HepG2 (cell line): Measurements from ENCODE around the gene MARCHF2. TPM values are rescaled to one million over a fixed set of nuclear protein-coding genes. Genes with fewer than 3 reads are reported as not detected.

Experiments used
- ATAC-seq: fragments of 200-7000 bp; cut with Tn5 transposase; 3 replicates; pipeline ENCODE4 v1.9.1; 2020; ENCODE audit warnings: mild to moderate bottlenecking, moderate library complexity
- BruUV-seq: library from RNA; stranded (reverse); fragments of 400-500 nt; replicated peaks from 2 replicates; lab custom pipeline; 2021; lab: Mats Ljungman, UMichigan
- CTCF ChIA-PET: fragments of 300-600 bp; formaldehyde crosslinking; extraction: SDS; loops from one replicate; lab custom pipeline; 2021; ENCODE audit warnings: low total read pairs, inconsistent platforms, low intra/inter-chr PET ratio; lab: Yijun Ruan, JAX
- POLR2A ChIA-PET: fragments of 350-600 bp; sonication (Branson Sonifier 250); formaldehyde crosslinking; loops from one replicate; lab custom pipeline; 2020; ENCODE audit warnings: antibody characterized with exemption, inconsistent platforms; lab: Yijun Ruan, JAX
- DNase-seq: peaks from one replicate; pipeline ENCODE4 v3.0.0-alpha.2; 2015; ENCODE audit warnings: low spot score
- FAIRE-seq: peaks from 3 replicates; lab custom pipeline; 2011; peaks lifted over from hg19 to GRCh38; lab: Jason Lieb, UNC
- H2AFZ ChIP-seq: one replicate; pipeline ENCODE4 v1.6.1; 2011; ENCODE audit warnings: low read length, inconsistent platforms
- H3K27ac ChIP-seq: fragments of 300-600 bp; 3 replicates; pipeline ENCODE4 v1.8.0; 2011; ENCODE audit warnings: mixed run types, mild to moderate bottlenecking, mixed read lengths, low read length, inconsistent platforms; ENCODE audit not compliant: insufficient read depth; ENCODE audit errors: extremely low read length
- H3K27me3 ChIP-seq, 2 experiments: fragments of 200-600 bp in 1 of 2; 2 replicates in 1 of 2; 3 replicates in 1 of 2; pipeline versions ENCODE4 v1.6.0 to v1.8.0; 2011; ENCODE audit warnings: low read length in 2 of 2, mild to moderate bottlenecking in 2 of 2, moderate library complexity in 2 of 2, inconsistent platforms in 1 of 2; ENCODE audit not compliant: insufficient read depth in 2 of 2, control insufficient read depth in 1 of 2
- H3K36me3 ChIP-seq, 2 experiments: fragments of 200-600 bp in 1 of 2; replicated peaks in 1 of 2; 2 replicates in 1 of 2; 3 replicates in 1 of 2; pipeline versions ENCODE4 v1.5.1 to v1.8.0; 2011; ENCODE audit warnings: low read length in 2 of 2, inconsistent platforms in 1 of 2; ENCODE audit not compliant: insufficient read depth in 2 of 2, control insufficient read depth in 1 of 2
- H3K4me1 ChIP-seq: 2 replicates; pipeline ENCODE4 v1.5.1; 2012; ENCODE audit warnings: low read length, inconsistent platforms; ENCODE audit not compliant: insufficient read depth
- H3K4me2 ChIP-seq: 2 replicates; pipeline ENCODE4 v1.6.0; 2011; ENCODE audit warnings: low read depth, low read length, inconsistent platforms
- H3K4me3 ChIP-seq, 3 experiments: fragments of 200-600 bp in 1 of 3; sonication (generic), shearing (Covaris generic) in 1 of 3; replicated peaks in 1 of 3; 2 replicates each; pipeline ENCODE4 v1.5.1; 2011 to 2016; ENCODE audit warnings: low read length in 3 of 3, inconsistent platforms in 2 of 3, low read depth in 2 of 3, mild to moderate bottlenecking in 2 of 3, control low read depth in 1 of 3, mixed read lengths in 1 of 3; ENCODE audit not compliant: insufficient read depth in 1 of 3
- H3K79me2 ChIP-seq: one replicate; pipeline ENCODE4 v1.6.1; 2011; ENCODE audit warnings: low read length, inconsistent platforms; ENCODE audit not compliant: insufficient read depth
- H3K9ac ChIP-seq: 2 replicates; pipeline ENCODE4 v1.6.0; 2011; ENCODE audit warnings: mild to moderate bottlenecking, low read depth, low read length, inconsistent platforms; ENCODE audit not compliant: insufficient read depth
- H3K9me3 ChIP-seq: 2 replicates; pipeline ENCODE4 v1.5.1; 2012; ENCODE audit warnings: mild to moderate bottlenecking, low read length
- H4K20me1 ChIP-seq: 2 replicates; pipeline ENCODE4 v1.6.0; 2011; ENCODE audit warnings: inconsistent platforms, mild to moderate bottlenecking, low read length, moderate library complexity; ENCODE audit not compliant: insufficient read depth
- ADNP ChIP-seq: sonication (generic); formaldehyde crosslinking; IDR thresholded peaks from 2 replicates; pipeline ENCODE4 v1.4.0; 2020; ENCODE audit warnings: missing genetic modification reagents
- CEBPB ChIP-seq: IDR thresholded peaks from 2 replicates; pipeline ENCODE4 v1.6.1; 2011; ENCODE audit warnings: low read depth, low read length, improper control_type of control experiment, borderline replicate concordance
- CEBPG ChIP-seq: IDR thresholded peaks from 2 replicates; pipeline ENCODE4 v1.6.1; 2016
- HNF4A ChIP-seq: sonication (generic); formaldehyde crosslinking; IDR thresholded peaks from 2 replicates; pipeline ENCODE4 v1.4.0; 2020; ENCODE audit warnings: missing genetic modification reagents
- MAX ChIP-seq: IDR thresholded peaks from 2 replicates; pipeline ENCODE4 v1.6.1; 2012; ENCODE audit warnings: inconsistent platforms
- NR2F6 ChIP-seq, 2 experiments: IDR thresholded peaks; 2 replicates each; pipeline ENCODE4 v1.6.1; 2016; ENCODE audit warnings: antibody characterized with exemption in 1 of 2, mild to moderate bottlenecking in 1 of 2
- PLRG1 ChIP-seq: fragments of 450-650 bp; conservative IDR thresholded peaks from 2 replicates; pipeline ENCODE4 v1.6.1; 2016
- PTBP1 ChIP-seq: fragments of 200-400 bp; formaldehyde crosslinking; IDR thresholded peaks from 2 replicates; pipeline ENCODE4 v1.6.1; 2018; ENCODE audit warnings: low read length, low read depth; ENCODE audit not compliant: poor library complexity, severe bottlenecking
- RAD21 ChIP-seq: fragments of 450-650 bp; formaldehyde crosslinking; IDR thresholded peaks from 2 replicates; pipeline ENCODE4 v1.5.0; 2020; ENCODE audit warnings: mild to moderate bottlenecking
- RARA ChIP-seq: IDR thresholded peaks from 2 replicates; pipeline ENCODE4 v1.6.1; 2016; ENCODE audit warnings: missing genetic modification reagents, missing compliant biosample characterization
- SAFB2 ChIP-seq: sonication (generic); formaldehyde crosslinking; IDR thresholded peaks from 2 replicates; pipeline ENCODE4 v1.5.1; 2020; ENCODE audit warnings: missing genetic modification reagents, low read depth, mild to moderate bottlenecking, borderline replicate concordance
- SIX1 ChIP-seq: sonication (generic); formaldehyde crosslinking; IDR thresholded peaks from 2 replicates; pipeline ENCODE4 v1.4.0; 2020; ENCODE audit warnings: missing genetic modification reagents, borderline replicate concordance
- SKI ChIP-seq: fragments of 450-650 bp; IDR thresholded peaks from one replicate; pipeline ENCODE4 v1.6.1; 2018; ENCODE audit warnings: mild to moderate bottlenecking; ENCODE audit not compliant: partially characterized antibody
- SMAD1 ChIP-seq: sonication (generic); formaldehyde crosslinking; IDR thresholded peaks from 2 replicates; pipeline ENCODE4 v1.4.0; 2020; ENCODE audit warnings: missing genetic modification reagents, low read depth, mild to moderate bottlenecking, borderline replicate concordance
- TEAD3 ChIP-seq: optimal IDR thresholded peaks from 2 replicates; pipeline ENCODE3; 2016; ENCODE audit warnings: borderline replicate concordance
- TRAFD1 ChIP-seq: sonication (generic); formaldehyde crosslinking; IDR thresholded peaks from 2 replicates; pipeline ENCODE4 v1.5.1; 2020; ENCODE audit warnings: missing genetic modification reagents, mild to moderate bottlenecking, borderline replicate concordance
- ZNF124 ChIP-seq: sonication (generic); formaldehyde crosslinking; IDR thresholded peaks from 2 replicates; pipeline ENCODE4 v1.4.0; 2020; ENCODE audit warnings: missing genetic modification reagents
- ZNF337 ChIP-seq: sonication (generic); formaldehyde crosslinking; IDR thresholded peaks from 2 replicates; pipeline ENCODE4 v1.5.1; 2020; ENCODE audit warnings: missing genetic modification reagents, low read depth, mild to moderate bottlenecking, borderline replicate concordance
- ZNF572 ChIP-seq: sonication (generic); formaldehyde crosslinking; IDR thresholded peaks from 2 replicates; pipeline ENCODE4 v1.5.1; 2020; ENCODE audit warnings: mild to moderate bottlenecking, missing genetic modification reagents
- ZNF614 ChIP-seq: IDR thresholded peaks from 2 replicates; pipeline ENCODE4 v1.6.1; 2018; ENCODE audit warnings: missing biosample characterization, missing genetic modification reagents, inconsistent platforms, borderline replicate concordance
- ZNF619 ChIP-seq: sonication (generic); formaldehyde crosslinking; IDR thresholded peaks from 2 replicates; pipeline ENCODE4 v1.4.0; 2020; ENCODE audit warnings: mild to moderate bottlenecking, missing genetic modification reagents
- ZNF775 ChIP-seq: sonication (generic); formaldehyde crosslinking; IDR thresholded peaks from 2 replicates; pipeline ENCODE4 v1.4.0; 2020; ENCODE audit warnings: missing genetic modification reagents, mild to moderate bottlenecking, moderate library complexity, borderline replicate concordance
- ZXDC ChIP-seq: sonication (generic); formaldehyde crosslinking; IDR thresholded peaks from 2 replicates; pipeline ENCODE4 v1.5.0; 2020; ENCODE audit warnings: mild to moderate bottlenecking, missing genetic modification reagents
- WGBS: methylation state at CpG from one replicate; pipeline ENCODE4 v1.1.6; 2017; ENCODE audit warnings: low lambda C conversion rate; 5-methylcytosine and 5-hydroxymethylcytosine counted together
- in situ Hi-C: cut with HindIII; loops from 2 replicates; pipeline ENCODE4 v1.10.0; 2017; ENCODE audit warnings: low pct_unique_long_range_greater_than_20kb; ENCODE audit not compliant: extremely low pct_ligation_motif_present
- intact Hi-C: fragments of 100-400 bp; cut with micrococcal nuclease; formaldehyde crosslinking; loops from one replicate; pipeline ENCODE4 v1.10.0; 2022; ENCODE audit not compliant: unreplicated experiment
- polyA plus RNA-seq, 8 experiments: library from polyadenylated mRNA; depleted of rRNA in 3 of 8; stranded (reverse) in 7 of 8; unstranded in 1 of 8; fragments of >200 nt; fragmentation: Illumina TruSeq in 4 of 8; extraction: Trizol in 4 of 8; gene quantifications; 2 replicates each; pipeline versions ENCODE4 v1.2.1 to v1.2.3, GENCODE V29; 2011 to 2016; ENCODE audit warnings: low read depth in 4 of 8, missing spikeins in 1 of 8, mixed read lengths in 1 of 8; ENCODE audit not compliant: insufficient read depth in 1 of 8
- total RNA-seq, 5 experiments: library from RNA; depleted of rRNA; stranded (reverse); fragments of >200 nt; fragmentation: Illumina TruSeq; extraction: Trizol; gene quantifications; 2 replicates each; pipeline ENCODE4 v1.2.3, GENCODE V29; 2016; ENCODE audit warnings: low read depth in 1 of 5

The MARCHF2 gene
- total and polyA plus RNA-seq, 2 of the 13 experiments (the other 11 are each of a cell fraction or from before 2014, with no cell fraction given), result 12.7 to 13.0 TPM

GRCh38 chr19:8451377-8451776 lies 38.3 kb downstream of the MARCHF2 start:
- FAIRE-seq, result no peak
- H3K4me1 ChIP-seq, result peaks cover 75% of the 10 kb centered on the region
- 0 out of 2 replicates have a peak, but pooled peaks have one; percentile 4 for TF ChIP-seq HNF4A (CRISPR knock-in tag)
- 0 out of 2 replicates have a peak, but pooled peaks have one; percentile 24 for TF ChIP-seq NR2F6 (IDR thresholded peaks at IDR 0.05)
- 0 out of 2 replicates have a peak, but pooled peaks have one; percentile 30 for TF ChIP-seq NR2F6 (CRISPR knock-in tag; IDR thresholded peaks at IDR 0.05)
- no peak for TF ChIP-seq RAD21 (CRISPR knock-in tag)
- TF ChIP-seq ZNF124 (CRISPR knock-in tag), result no peak
- no peak for TF ChIP-seq TRAFD1 (CRISPR knock-in tag)
- no peak for TF ChIP-seq ZNF614 (CRISPR knock-in tag)
- TF ChIP-seq TEAD3 (CRISPR knock-in tag), result peak; percentile 49
- TF ChIP-seq MAX, result no peak
- TF ChIP-seq SKI, result peak; percentile 15
- TF ChIP-seq CEBPB, result 0 out of 2 replicates have a peak, but pooled peaks have one; percentile 30
- no peak for TF ChIP-seq ZNF572
- no peak for TF ChIP-seq SMAD1 (CRISPR knock-in tag)
- TF ChIP-seq ZNF337, result no peak
- TF ChIP-seq ZNF775, result no peak
- no peak for TF ChIP-seq SAFB2
- TF ChIP-seq ZXDC, result no peak
- TF ChIP-seq ZNF619 (CRISPR knock-in tag), result no peak
- TF ChIP-seq PLRG1, result no peak
- TF ChIP-seq RARA (CRISPR knock-in tag), result peak; percentile 17; the same call in 1 of the 2 replicates
- TF ChIP-seq ADNP (CRISPR knock-in tag), result no peak
- TF ChIP-seq PTBP1, result no peak
- TF ChIP-seq SIX1 (CRISPR knock-in tag), result no peak
- peak; percentile 57 for TF ChIP-seq CEBPG

More at GRCh38 chr19:8451377-8451776, 38.3 kb downstream of the MARCHF2 start:
- ChIA-PET POLR2A (interaction anchor here (0.6 to 1.5 kb wide), 4 partner anchors 16 to 63 kb away, joined by 3 to 10 read pairs (median 4); partner anchors contain the start of gene ZNF414), CTCF (no interaction called here)
- peak; percentile 53 for ATAC-seq
- peak overlapping the region; percentile 27 for H3K27ac ChIP-seq
- peaks cover 16 to 43% of the 10 kb centered on the region in 2 experiments for H3K36me3 ChIP-seq
- in situ Hi-C loops, result loop anchor here (5.0 kb wide), 1 partner anchor 39 kb away; the partner anchor contains the start of gene MARCHF2
- intact Hi-C loops, result no loop called here
- no peaks in the 10 kb centered on the region for H3K9me3 ChIP-seq
- peak; percentile 33 for DNase-seq
- H3K27me3 ChIP-seq, result no peaks in the 10 kb centered on the region
- peaks cover 96% of the 10 kb centered on the region for H3K79me2 ChIP-seq
- H3K4me2 ChIP-seq, result peak overlapping the region; percentile 46
- WGBS, result 29% methylated on average over 6 of the region's 6 CpGs
- no peak overlapping the region for H2AFZ ChIP-seq
- peaks cover 94% of the 10 kb centered on the region for H4K20me1 ChIP-seq
- no peak overlapping the region for H3K9ac ChIP-seq
- BruUV-seq, result no TSS peak
- no peak overlapping the region; a peak in 1 of 6 replicates for H3K4me3 ChIP-seq
